Right lobe of liver (tissue), 6 donors: ENCODE data around the gene HNRNPA2B1. TPM values are rescaled to one million over a fixed set of nuclear protein-coding genes. Genes with fewer than 3 reads are reported as not detected.

Experiments used
- ATAC-seq, 4 donors: fragments of 200-7000 bp; cut with Tn5 transposase; one replicate each; pipeline ENCODE4 v1.9.1; 2020; ENCODE audit warnings: mild to moderate bottlenecking in 4 of 4, moderate library complexity in 4 of 4
- DNase-seq, 3 donors: peaks; one replicate each; pipeline ENCODE4 v3.0.0-alpha.2; 2020
- H3K27ac ChIP-seq, 3 donors: fragments of 200-600 bp; one replicate each; pipeline ENCODE4 v1.8.0; 2022
- H3K27me3 ChIP-seq, 2 donors: fragments of 200-600 bp; one replicate each; pipeline ENCODE4 v1.8.0; 2022
- H3K36me3 ChIP-seq, 4 donors: fragments of 200-600 bp; sonication (generic) in 1 of 4; one replicate each; pipeline versions ENCODE4 v1.5.1 to v1.8.0; 2017 to 2022; ENCODE audit warnings: control low read depth in 1 of 4
- H3K4me1 ChIP-seq, 4 donors: fragments of 200-600 bp; sonication (generic) in 1 of 4; one replicate each; pipeline versions ENCODE4 v1.5.1 to v1.8.0; 2017 to 2022; ENCODE audit warnings: control low read depth in 1 of 4
- H3K4me3 ChIP-seq, 3 donors: fragments of 200-600 bp; one replicate each; pipeline ENCODE4 v1.8.0; 2022
- H3K9me3 ChIP-seq, 4 donors: fragments of 200-600 bp; sonication (generic) in 1 of 4; one replicate each; pipeline versions ENCODE4 v1.5.1 to v1.8.0; 2017 to 2022; ENCODE audit warnings: control low read depth in 1 of 4
- CTCF ChIP-seq, 4 donors: fragments of 200-600 bp in 3 of 4; fragments of 450-650 bp in 1 of 4; IDR thresholded peaks; one replicate each; pipeline versions ENCODE4 v1.5.1 to v1.8.0; 2016 to 2022; ENCODE audit warnings: antibody characterized with exemption in 4 of 4, mild to moderate bottlenecking in 2 of 4
- POLR2A ChIP-seq: fragments of 450-650 bp; IDR thresholded peaks from one replicate; pipeline ENCODE4 v1.6.1; 2017; ENCODE audit warnings: antibody characterized with exemption, mild to moderate bottlenecking
- WGBS: methylation state at CpG from one replicate; pipeline ENCODE4 v1.1.6; 2018; ENCODE audit warnings: low coverage, low lambda C conversion rate; ENCODE audit not compliant: insufficient coverage; ENCODE audit errors: missing lambda C conversion rate; 5-methylcytosine and 5-hydroxymethylcytosine counted together
- intact Hi-C, 2 donors: fragments of 100-400 bp; cut with DNase I; formaldehyde crosslinking; loops; one replicate each; pipeline versions ENCODE4 v1.11.2 to v1.14.1; 2022
- long read RNA-seq: library from polyadenylated mRNA; unstranded; transcript quantifications from one replicate; pipeline ENCODE4 v2.0.0, GENCODE V29; 2019
- total RNA-seq, 6 experiments: library from RNA; depleted of rRNA in 2 of 6; stranded (reverse); fragments of >200 nt in 2 of 6; fragmentation: NEBNext Ultra II Directional in 3 of 6; extraction: Animal tissue kit (Norgen Biotek cat#: 25700) in 3 of 6; gene quantifications; one replicate each; pipeline versions ENCODE4 v1.1.0 to v1.2.4, GENCODE V29; 2016 to 2023
- donor health status: DM: no; HTN: yes; CAD: no.
- donor health status: DM: no; HTN: no; CAD: no.
- donor health status: DM: no; HTN: no; CAD: no.
- donor health status: DM: no; HTN: yes; CAD: no.
- donor health status: DM: no; HTN: yes; CAD: no.

Gene HNRNPA2B1
- 100 to 1,000 TPM in 4 of 6 experiments, 10 to 100 TPM in 2; 93.5 to 252 (median 165) TPM for total RNA-seq
- long read RNA-seq, transcript HNRNPA2B1-202 (11 exons, 1,711 nt), result major isoform, 7 of 30 reads
- long read RNA-seq, partial matches to known transcripts, result 20 of 30 reads
- long read RNA-seq, other reads (novel, unspliced or antisense), result 3 of 30 reads

GRCh38 chr7:26200444-26201246 is at the start of gene HNRNPA2B1:
TSS of gene HNRNPA2B1 (minus strand) at chr7:26200746. CDS start at chr7:26200577, 169 bp downstream.
- WGBS, result under 1% methylated on average over 37 of the region's 71 CpGs
- TF ChIP-seq POLR2A (peak; percentile 100), CTCF (IDR thresholded peaks at IDR 0.05) (peak in 1 of 4 donors; percentile 15)
- DNase-seq, result peak; percentile 95 to 98 (median 97)
- intact Hi-C loops, result no loop called here
- Histone ChIP-seq H3K4me1 (peaks cover 0 to 52% (median 15%) of the 10 kb centered on the region in 4 donors), H3K36me3 (peaks cover 0 to 23% (median 17%) of the 10 kb centered on the region in 4 donors), H3K27me3 (no peaks in the 10 kb centered on the region), H3K27ac (peak within 1 kb of the TSS; percentile 97 to 100 (median 100)), H3K4me3 (peak within 1 kb of the TSS; percentile 88 to 96 (median 88)), H3K9me3 (no peaks in the 10 kb centered on the region)
- ATAC-seq, result peak; percentile 78 to 88 (median 82)

GRCh38 chr7:26250239-26250638 is 49.7 kb upstream of the HNRNPA2B1 start:
- Histone ChIP-seq H3K36me3 (no peaks in the 10 kb centered on the region), H3K4me1 (no peaks in the 10 kb centered on the region), H3K9me3 (no peaks in the 10 kb centered on the region), H3K4me3 (no peak overlapping the region), H3K27me3 (no peaks in the 10 kb centered on the region), H3K27ac (no peak overlapping the region)
- 81% methylated on average over 11 of the region's 12 CpGs for WGBS
- intact Hi-C loops, result no loop called here
- TF ChIP-seq POLR2A, result no peak
- TF ChIP-seq CTCF (IDR thresholded peaks at IDR 0.05), result no peak
- no peak for ATAC-seq
- no peak for DNase-seq

GRCh38 chr7:26245150-26245549 is 44.6 kb upstream of the HNRNPA2B1 start:
- H3K9me3 ChIP-seq, result no peaks in the 10 kb centered on the region
- WGBS, result 75% methylated on average over 8 of the region's 13 CpGs
- H3K27ac ChIP-seq, result no peak overlapping the region
- ATAC-seq, result no peak
- no peaks in the 10 kb centered on the region for H3K4me1 ChIP-seq
- no peak overlapping the region for H3K4me3 ChIP-seq
- no peak for TF ChIP-seq POLR2A
- TF ChIP-seq CTCF (IDR thresholded peaks at IDR 0.05), result no peak
- no peaks in the 10 kb centered on the region for H3K36me3 ChIP-seq
- no peak for DNase-seq
- H3K27me3 ChIP-seq, result no peaks in the 10 kb centered on the region
- intact Hi-C loops, result no loop called here

- Histone ChIP-seq H3K4me1 (no peaks in the 10 kb centered on the region), H3K36me3 (no peaks in the 10 kb centered on the region), H3K27me3 (no peaks in the 10 kb centered on the region), H3K27ac (no peak overlapping the region), H3K9me3 (no peaks in the 10 kb centered on the region), H3K4me3 (no peak overlapping the region)
- no peak for DNase-seq
- WGBS, result 41% methylated on average over 3 of the region's 3 CpGs
- TF ChIP-seq CTCF (IDR thresholded peaks at IDR 0.05) (no peak), POLR2A (no peak)
- intact Hi-C loops, result no loop called here
- no peak for ATAC-seq
Measured at GRCh38 chr7:26238032-26238431, 37.5 kb upstream of the HNRNPA2B1 start.
